ENCODE results near the gene SLC39A9. TPM values are rescaled to one million over a fixed set of nuclear protein-coding genes. Genes with fewer than 3 reads are reported as not detected.

SLC39A9 gene
- total and polyA plus RNA-seq, 2 donors: 21.8 to 45.0 TPM

DNA sequence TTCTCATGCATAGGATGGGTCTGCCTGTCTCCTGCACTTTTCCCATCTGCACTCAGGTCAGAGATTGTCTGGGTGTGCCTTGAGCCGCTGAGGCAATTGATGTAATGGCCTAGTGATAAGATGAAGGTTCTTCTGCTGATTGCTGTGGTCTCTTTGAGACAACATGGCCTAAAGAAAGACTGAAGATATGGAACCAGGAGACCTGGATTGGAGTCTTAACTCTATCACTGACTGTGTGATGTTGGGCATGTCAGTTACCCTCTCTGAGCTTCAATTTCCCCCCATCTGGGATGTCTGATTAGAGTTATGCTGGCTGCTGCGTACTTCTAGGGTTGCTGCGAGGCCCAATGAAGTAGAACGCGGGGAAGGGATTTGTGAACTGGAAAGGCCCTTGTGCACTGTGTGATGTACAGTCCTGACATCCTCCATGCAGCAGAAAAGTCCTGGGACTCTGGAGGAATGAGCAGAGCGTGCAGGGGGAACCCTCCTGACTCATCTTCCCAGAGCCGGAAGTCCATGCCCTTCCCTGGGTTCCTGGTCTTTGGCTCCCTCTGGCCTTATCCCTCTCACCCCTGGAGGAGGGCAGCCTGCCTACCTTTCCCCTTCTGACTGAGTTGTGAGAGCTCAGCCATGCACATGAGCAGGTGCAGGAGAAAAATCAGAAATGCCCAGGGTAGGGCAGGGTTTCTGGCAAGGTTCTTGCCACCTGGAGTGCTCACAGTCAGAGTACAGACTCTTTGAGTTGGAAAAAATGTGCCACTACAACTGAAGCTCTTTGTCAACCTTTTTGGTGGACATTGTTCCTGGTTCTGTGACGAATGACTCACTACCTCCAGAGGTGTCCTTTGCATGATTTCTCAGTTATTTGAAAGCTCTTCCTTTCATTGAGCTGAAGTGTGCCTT lies 107.1 kb downstream of the SLC39A9 start:
- Histone ChIP-seq H3K4me1 (ENCODE audit: control insufficient read depth in 2 of 2, insufficient read depth in 2 of 2, low read length in 2 of 2) (peaks cover 0 to 5% of the 10 kb centered on the region in 2 donors), H3K36me3 (ENCODE audit: control insufficient read depth in 2 of 2, insufficient read depth in 2 of 2, low read length in 1 of 2) (no peaks in the 10 kb centered on the region), H3K4me3 (ENCODE audit: low read length in 2 of 2) (no peak overlapping the region), H3K9me3 (ENCODE audit: control insufficient read depth in 2 of 2, insufficient read depth in 1 of 2, low read length in 1 of 2) (no peaks in the 10 kb centered on the region), H3K27me3 (ENCODE audit: control insufficient read depth in 2 of 2, insufficient read depth in 1 of 2, low read length in 1 of 2) (peaks cover 0 to 21% of the 10 kb centered on the region in 2 donors), H3K27ac (ENCODE audit: low read depth in 1 of 2, low read length in 1 of 2) (no peak overlapping the region)
- no peak for DNase-seq (ENCODE audit: low read depth in 6 of 9, low spot score in 9 of 9)
- 90% methylated on average over 8 of the region's 8 CpGs for WGBS

DNA sequence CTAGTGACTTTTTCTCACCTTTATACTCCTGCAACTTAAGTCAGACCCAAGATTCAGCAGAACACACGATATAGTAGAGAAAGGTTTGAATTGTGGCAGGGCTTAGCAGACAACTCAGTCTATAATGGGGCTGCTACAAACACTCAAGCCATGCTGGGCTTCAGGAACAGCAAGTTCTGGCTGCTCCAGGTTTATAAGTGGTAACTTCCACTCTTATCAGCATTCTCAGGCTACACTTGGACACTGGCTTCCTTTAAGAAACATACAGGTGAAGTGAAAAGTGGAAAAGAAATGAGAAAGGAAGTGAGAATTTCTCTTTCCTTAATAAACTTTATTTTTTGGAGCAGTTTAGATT lies 107.7 kb downstream of the SLC39A9 start:
- Histone ChIP-seq H3K9me3 (ENCODE audit: control insufficient read depth in 2 of 2, insufficient read depth in 1 of 2, low read length in 1 of 2) (no peaks in the 10 kb centered on the region), H3K4me3 (ENCODE audit: low read length in 2 of 2) (no peak overlapping the region), H3K4me1 (ENCODE audit: control insufficient read depth in 2 of 2, insufficient read depth in 2 of 2, low read length in 2 of 2) (peaks cover 0 to 4% of the 10 kb centered on the region in 2 donors), H3K36me3 (ENCODE audit: control insufficient read depth in 2 of 2, insufficient read depth in 2 of 2, low read length in 1 of 2) (no peaks in the 10 kb centered on the region), H3K27ac (ENCODE audit: low read depth in 1 of 2, low read length in 1 of 2) (no peak overlapping the region), H3K27me3 (ENCODE audit: control insufficient read depth in 2 of 2, insufficient read depth in 1 of 2, low read length in 1 of 2) (peaks cover 0 to 18% of the 10 kb centered on the region in 2 donors)
- WGBS: 78% methylated on average over 1 of the region's 1 CpG
- DNase-seq (ENCODE audit: low read depth in 6 of 9, low spot score in 9 of 9): no peak

Other genes starting within 250 kb of the SLC39A9 start
- 13.5 TPM for gene DCAF5, start 245.6 kb upstream of the SLC39A9 start, total RNA-seq
- gene DCAF5, start 245.6 kb upstream of the SLC39A9 start, polyA plus RNA-seq: 26.6 TPM
- gene EXD2, start 207.2 kb upstream of the SLC39A9 start, total RNA-seq: 9.5 TPM
- gene EXD2, start 207.2 kb upstream of the SLC39A9 start, polyA plus RNA-seq: 13.0 TPM
- 0.76 TPM for gene GALNT16, start 138.5 kb upstream of the SLC39A9 start, total RNA-seq
- 0.91 TPM for gene GALNT16, start 138.5 kb upstream of the SLC39A9 start, polyA plus RNA-seq
- 192 TPM for gene ERH, start 393 bp upstream of the SLC39A9 start, total RNA-seq
- gene ERH, start 393 bp upstream of the SLC39A9 start, polyA plus RNA-seq: 190 TPM
- 0.09 TPM for gene PLEKHD1, start 86.0 kb downstream of the SLC39A9 start, total RNA-seq
- 0.30 TPM for gene PLEKHD1, start 86.0 kb downstream of the SLC39A9 start, polyA plus RNA-seq
- 0.05 TPM for gene CCDC177, start 176.2 kb downstream of the SLC39A9 start, total RNA-seq
- gene CCDC177, start 176.2 kb downstream of the SLC39A9 start, polyA plus RNA-seq: 0.02 TPM
- gene SUSD6, start 212.9 kb downstream of the SLC39A9 start, total RNA-seq: 7.8 TPM
- 23.7 TPM for gene SUSD6, start 212.9 kb downstream of the SLC39A9 start, polyA plus RNA-seq